Stimulated activated CD8-positive, alpha-beta memory T cell treated with anti-CD3 and anti-CD28 coated beads, Interleukin-15, amount 100 ng/mL, for 48 hours (primary cell): ENCODE data around the gene SLC50A1.
"Not testable (repeated sequence)": the region's sequence is repeated elsewhere in the genome, so short reads cannot be mapped to it uniquely, and the experiment has no call there.

ENCODE experiments used
- DNase-seq, 2 donors: peaks; one replicate each; pipeline ENCODE4 v3.0.0-alpha.2; 2020; ENCODE audit warnings: low read depth in 2 of 2

Gene SLC50A1

DNA sequence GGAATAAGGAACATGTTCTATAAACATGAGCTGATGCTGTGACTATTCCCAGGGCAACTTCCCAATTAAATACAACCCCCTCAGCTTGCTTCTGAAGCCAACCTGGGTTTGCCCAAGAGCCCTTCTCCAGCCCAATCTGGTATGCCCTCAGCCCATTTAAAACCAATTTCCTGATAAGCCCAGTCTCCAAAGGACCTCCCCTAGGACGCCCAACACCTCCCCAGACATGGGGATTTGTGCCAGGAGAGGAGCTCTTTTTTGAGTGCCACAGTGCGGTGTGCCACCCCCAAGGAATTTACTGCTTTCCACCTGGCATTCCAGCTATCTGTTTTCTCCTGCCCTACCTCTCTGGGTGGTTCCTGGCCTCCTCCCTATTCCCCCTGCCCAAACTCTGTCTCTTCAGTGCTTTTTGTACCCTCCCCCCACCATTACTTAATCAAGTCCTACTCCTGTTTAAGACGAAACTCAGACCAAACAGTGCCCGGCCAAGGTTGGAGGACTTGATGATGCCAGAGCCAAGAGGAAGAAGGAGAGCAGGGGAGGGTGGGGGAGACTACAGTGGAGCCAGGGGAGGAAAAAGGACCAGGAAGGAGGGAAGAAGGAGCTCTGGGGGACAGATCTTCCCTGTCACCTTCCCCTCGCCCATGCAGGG lies 19.4 kb upstream of the SLC50A1 start:
- no peak for DNase-seq

GRCh38 chr1:155117610-155118009 lies 18.0 kb upstream of the SLC50A1 start:
- no peak for DNase-seq

DNA sequence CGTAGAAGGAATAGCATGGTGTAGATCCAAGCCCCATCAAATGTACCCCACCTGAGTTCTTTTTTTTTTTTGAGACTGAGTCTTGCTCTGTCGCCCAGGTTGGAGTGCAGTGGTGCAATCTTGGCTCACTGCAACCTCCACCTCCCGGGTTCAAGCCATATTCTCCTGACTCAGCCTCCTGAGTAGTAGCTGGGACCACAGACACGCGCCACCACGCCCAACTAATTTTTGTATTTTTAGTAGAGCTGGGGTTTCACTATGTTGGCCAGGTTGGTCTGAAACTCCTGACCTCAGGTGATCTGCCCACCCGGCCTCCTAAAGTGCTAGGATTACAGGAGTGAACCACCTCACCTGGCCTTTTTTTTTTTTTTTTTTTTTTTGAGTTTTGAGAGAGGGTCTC lies 17.6 kb upstream of the SLC50A1 start:
- not testable (repeated sequence) for DNase-seq

GRCh38 chr1:155120253-155120652 lies 15.4 kb upstream of the SLC50A1 start:
- no peak for DNase-seq

- DNase-seq = no peak
Measured at GRCh38 chr1:155121249-155121648, 14.4 kb upstream of the SLC50A1 start.

GRCh38 chr1:155122308-155122707 lies 13.3 kb upstream of the SLC50A1 start:
- no peak for DNase-seq

- no peak for DNase-seq
Measured at GRCh38 chr1:155123801-155124200, 11.9 kb upstream of the SLC50A1 start.

DNA sequence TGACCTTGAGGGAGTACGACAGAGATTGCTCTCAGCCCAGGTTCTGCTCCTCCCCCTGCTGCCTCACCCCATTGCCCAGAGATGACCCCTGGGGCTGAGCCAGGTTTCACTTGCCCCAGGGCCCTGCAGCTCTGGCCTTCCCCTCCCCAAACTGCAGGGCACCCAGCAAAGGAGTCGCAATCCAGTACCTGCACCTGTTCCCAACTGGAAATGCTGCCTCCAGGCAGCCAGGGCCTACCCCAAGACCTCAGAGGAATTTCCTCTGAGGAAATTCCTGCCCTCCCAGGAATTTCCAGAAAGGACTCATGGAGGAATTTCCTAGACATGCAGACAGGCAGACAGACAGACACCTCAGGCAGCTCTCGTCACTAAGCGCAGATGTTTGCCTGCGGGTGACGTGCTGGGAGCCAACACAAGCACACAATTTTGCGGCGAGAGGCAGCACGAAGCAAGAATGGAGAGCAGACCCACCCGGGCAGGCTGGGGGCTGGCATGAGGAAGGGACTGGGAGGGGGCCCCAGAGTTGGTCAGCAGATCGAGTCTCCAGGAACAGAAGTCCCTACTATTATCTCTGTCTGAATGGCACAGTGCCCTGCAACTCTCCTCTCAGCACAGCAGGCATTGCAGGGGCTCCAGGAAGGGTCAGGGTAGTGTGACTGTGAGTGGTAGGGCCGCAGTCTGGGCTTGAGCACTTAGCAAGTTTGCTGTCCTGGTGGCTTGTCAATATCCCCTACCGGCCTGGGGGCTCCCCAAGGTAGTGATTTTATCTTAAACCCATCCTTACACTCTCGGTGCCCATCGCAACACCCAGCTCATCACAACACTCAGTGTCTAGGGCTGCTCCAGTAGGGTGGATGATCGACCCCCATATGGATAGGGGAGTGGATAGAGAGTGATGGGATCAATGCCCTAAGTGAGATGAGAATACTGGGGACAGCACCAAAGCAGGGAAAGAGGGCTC lies 10.9 kb upstream of the SLC50A1 start:
- DNase-seq = no peak

DNA sequence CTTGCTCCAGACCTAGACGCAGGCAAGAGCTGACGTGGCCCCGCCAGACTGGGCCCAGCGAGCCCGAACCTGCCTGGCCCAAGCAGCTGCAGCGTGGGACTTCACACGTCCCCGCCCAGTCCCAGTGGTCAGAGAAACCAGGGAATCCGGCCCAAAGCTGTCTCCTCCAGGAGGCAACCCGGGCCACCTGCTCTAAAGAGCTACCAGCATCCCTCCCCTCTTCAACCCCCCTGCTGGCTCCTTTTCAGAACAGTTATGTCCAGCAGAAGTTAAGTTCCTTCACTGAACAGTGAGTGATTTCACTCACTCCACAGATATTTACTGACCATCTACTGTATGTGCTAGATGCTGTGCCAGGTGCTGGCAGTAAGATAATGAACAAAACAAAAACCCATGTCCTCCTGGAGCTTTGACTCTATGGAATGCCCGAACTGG lies 10.1 kb upstream of the SLC50A1 start:
- DNase-seq = no peak

GRCh38 chr1:155125946-155126555 lies 9.6 kb upstream of the SLC50A1 start:
- DNase-seq = no peak

DNA sequence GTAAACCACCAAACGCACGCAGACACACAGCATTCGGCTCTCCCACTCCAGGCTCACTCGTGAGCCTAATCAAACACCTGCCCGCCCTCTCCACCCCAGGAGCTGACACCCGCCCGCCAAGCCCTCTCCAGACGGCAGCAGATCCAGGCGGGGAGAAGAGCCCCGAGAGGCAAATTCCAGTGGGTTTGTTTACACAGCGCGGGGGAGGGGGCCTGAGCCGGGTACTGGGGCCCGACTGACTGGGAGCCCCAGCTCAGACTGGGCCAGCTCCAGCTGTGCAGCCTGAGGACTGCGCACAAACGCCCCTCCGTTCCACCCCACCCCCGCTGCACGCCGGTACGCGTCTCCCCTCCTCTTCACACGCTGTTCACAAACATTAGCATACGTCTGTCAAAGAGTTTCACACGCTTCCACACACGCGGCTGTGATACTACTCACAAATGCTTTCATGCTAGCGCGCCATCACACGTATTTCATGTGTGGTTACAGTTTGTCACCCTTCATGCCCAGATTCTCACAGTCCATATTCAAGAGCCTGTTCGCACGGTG lies 9.0 kb upstream of the SLC50A1 start:
- no peak for DNase-seq

DNA sequence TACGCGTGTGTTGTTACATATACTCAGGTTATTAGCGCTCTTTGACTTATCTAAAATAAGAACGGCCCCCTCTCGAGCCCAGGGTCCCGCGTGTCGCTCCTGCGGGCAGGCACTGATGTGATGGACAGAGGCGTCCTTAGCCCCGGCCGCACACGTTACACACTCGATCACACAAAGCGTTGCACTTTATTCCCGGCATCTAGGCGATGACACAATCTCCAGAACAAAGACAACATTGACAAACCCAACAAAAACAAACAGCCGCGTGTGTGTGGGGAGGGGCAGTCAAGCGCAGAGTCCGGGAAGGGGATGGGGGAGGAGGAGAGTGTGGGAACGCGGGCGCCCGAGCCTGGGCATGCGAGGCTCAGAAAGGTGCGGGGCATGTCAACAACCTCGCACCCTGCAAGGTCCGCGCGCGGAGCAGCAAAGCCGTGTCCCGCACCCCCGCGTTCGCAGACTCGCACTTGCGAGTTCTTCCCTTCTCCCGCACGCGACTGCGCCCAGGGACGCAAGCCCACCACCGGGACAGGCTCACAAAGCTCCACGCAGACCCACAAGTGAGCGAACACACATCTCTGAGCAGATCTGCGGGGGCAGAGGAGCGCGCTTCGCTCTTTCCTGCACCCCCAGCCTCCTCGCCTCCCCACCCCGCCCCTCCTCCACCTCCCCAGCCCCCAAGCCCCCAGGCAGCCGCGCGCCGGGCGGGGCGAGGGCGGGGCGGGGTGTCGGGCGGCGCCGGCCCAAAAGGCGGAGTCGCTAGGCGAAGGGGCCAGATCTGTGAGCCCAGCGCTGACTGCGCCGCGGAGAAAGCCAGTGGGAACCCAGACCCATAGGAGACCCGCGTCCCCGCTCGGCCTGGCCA lies 8.3 kb upstream of the SLC50A1 start, which contains the start of gene EFNA1:
EFNA1 (plus strand) TSS at position 772 of the 862 bp plus-strand sequence. CDS start 102 bp downstream, outside the sequence.
- no peak for DNase-seq

GRCh38 chr1:155127967-155128754 lies 7.5 kb upstream of the SLC50A1 start:
- DNase-seq = no peak

DNA sequence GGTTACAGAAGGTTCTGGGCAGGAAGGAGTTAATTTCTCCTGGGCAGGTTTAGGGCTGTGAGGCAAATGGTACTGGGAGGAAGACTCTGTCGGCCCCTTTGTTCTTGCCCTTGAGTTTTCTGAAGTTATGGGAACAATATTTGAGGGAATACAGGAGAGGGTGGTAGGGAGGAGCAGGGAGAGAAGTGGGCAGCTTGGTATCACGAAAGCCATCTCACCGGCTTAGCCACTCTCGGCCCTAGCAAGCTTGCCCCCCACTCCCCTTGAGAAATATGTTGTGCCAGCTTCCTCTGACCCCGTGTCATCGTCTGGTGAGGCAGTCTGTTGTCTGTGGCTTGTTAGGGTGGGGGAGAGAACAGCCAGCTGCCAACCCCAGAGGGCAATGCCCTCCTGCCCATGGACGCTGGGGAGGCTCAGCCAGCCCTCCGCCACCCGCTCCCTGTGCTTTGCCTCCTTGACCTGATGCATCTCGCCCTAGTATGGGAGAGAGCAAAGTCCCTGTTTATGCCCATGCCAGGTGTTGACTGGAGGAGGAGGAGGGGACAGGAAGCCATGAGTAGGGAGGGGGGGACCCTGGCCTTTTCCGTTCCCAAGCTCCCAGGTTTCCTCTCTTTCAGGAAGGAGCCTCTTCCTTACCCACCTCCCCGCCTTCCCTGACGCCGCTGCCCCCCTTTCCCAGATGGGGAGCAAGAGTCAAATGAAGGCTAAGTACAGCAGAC lies 6.7 kb upstream of the SLC50A1 start:
- no peak for DNase-seq

DNA sequence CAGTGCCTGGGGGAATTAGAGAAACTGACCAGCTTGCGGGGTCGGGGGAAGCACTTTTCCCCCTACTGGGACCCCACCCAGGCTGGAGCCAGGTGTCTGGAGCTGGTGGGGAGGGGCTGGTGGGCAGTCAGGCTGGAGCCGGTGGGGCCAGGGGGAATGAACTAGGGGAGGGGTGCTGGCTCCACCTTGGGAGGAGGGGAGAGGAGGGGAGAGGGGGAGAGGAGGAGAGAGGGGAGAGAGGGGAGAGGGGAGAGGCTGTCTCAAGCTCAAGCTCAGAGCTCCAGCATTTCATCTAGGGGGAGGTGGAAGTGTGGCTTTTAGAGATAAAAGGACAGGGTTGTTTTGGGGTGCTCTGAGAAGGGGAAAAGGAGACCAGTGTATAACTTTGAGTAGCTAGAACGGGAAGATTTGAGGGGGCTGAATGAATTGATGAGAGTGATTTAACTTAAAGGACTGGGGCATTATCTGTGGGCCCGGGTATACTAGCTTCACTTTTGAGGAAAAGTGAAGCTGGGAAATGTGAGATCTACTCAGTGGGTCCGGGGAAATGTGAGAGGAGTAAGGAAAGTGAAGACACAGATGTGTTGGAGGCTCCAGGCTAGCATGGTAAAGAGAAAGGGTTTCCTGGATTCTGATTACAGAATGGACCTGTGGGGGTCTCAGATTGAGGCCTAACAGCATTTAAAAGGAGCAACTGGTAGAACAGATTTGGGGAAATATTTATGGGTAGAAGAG lies 5.2 kb upstream of the SLC50A1 start:
- no peak for DNase-seq

GRCh38 chr1:155131285-155131684 lies 4.4 kb upstream of the SLC50A1 start:
- no peak for DNase-seq

GRCh38 chr1:155131856-155132255 lies 3.8 kb upstream of the SLC50A1 start:
- no peak for DNase-seq

DNA sequence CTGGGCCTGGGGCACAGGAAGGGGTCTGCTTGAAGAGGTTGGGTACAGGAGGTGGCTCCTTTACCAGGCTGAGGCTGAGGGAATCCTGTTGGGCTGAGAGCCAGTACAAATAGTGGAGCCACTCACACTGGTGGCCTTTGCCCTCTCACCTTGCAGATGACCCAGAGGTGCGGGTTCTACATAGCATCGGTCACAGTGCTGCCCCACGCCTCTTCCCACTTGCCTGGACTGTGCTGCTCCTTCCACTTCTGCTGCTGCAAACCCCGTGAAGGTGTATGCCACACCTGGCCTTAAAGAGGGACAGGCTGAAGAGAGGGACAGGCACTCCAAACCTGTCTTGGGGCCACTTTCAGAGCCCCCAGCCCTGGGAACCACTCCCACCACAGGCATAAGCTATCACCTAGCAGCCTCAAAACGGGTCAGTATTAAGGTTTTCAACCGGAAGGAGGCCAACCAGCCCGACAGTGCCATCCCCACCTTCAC lies 1.8 kb upstream of the SLC50A1 start:
- DNase-seq = no peak

DNA sequence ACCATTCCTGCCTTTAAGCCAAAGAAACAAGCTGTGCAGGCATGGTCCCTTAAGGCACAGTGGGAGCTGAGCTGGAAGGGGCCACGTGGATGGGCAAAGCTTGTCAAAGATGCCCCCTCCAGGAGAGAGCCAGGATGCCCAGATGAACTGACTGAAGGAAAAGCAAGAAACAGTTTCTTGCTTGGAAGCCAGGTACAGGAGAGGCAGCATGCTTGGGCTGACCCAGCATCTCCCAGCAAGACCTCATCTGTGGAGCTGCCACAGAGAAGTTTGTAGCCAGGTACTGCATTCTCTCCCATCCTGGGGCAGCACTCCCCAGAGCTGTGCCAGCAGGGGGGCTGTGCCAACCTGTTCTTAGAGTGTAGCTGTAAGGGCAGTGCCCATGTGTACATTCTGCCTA lies 1.3 kb upstream of the SLC50A1 start:
- DNase-seq = no peak
